A549 (cell line): ENCODE measurements around the gene CNTNAP2. TPM values are rescaled to one million over a fixed set of nuclear protein-coding genes. Genes with fewer than 3 reads are reported as not detected.

ENCODE experiments used
- ATAC-seq, 2 experiments: fragments of 200-7000 bp in 1 of 2; fragments of >200 bp in 1 of 2; cut with Nextera tagmentation in 1 of 2; cut with Tn5 transposase in 1 of 2; 3 replicates each; pipeline versions ENCODE4 v1.8.0 to v1.9.1; 2018 to 2020; ENCODE audit warnings: mild to moderate bottlenecking in 1 of 2, moderate library complexity in 1 of 2
- CTCF ChIA-PET: fragments of 300-600 bp; sonication (Branson Sonifier 250); formaldehyde crosslinking; extraction: SDS; loops from one replicate; lab custom pipeline; 2021; ENCODE audit warnings: antibody characterized with exemption, inconsistent platforms; lab: Yijun Ruan, JAX
- POLR2A ChIA-PET: fragments of 350-600 bp; formaldehyde crosslinking; extraction: SDS; loops from one replicate; lab custom pipeline; 2021; ENCODE audit warnings: antibody characterized with exemption, inconsistent platforms; lab: Yijun Ruan, JAX
- DNase-seq, 2 experiments: peaks; one replicate each; pipeline versions ENCODE4 v3.0.0 to v3.0.0-alpha.2; 2011 to 2016; ENCODE audit warnings: low read depth in 1 of 2, low spot score in 1 of 2
- FAIRE-seq: peaks from 2 replicates; lab custom pipeline; 2011; peaks lifted over from hg19 to GRCh38; lab: Jason Lieb, UNC
- H3K27ac ChIP-seq, 2 experiments: fragments of >200 bp; sonication (Bioruptor Twin); formaldehyde crosslinking; 3 replicates each; pipeline ENCODE4 v1.5.1; 2016 to 2017
- H3K4me1 ChIP-seq: fragments of >200 bp; sonication (Bioruptor Twin); formaldehyde crosslinking; 3 replicates; pipeline ENCODE4 v1.6.1; 2016
- H3K4me2 ChIP-seq: fragments of >200 bp; sonication (Bioruptor Twin); formaldehyde crosslinking; 3 replicates; pipeline ENCODE4 v1.6.1; 2016
- H3K4me3 ChIP-seq: fragments of >200 bp; sonication (Bioruptor Twin); formaldehyde crosslinking; 3 replicates; pipeline ENCODE4 v1.5.1; 2016
- H3K9me3 ChIP-seq: fragments of >200 bp; sonication (Bioruptor Twin); formaldehyde crosslinking; 3 replicates; pipeline ENCODE4 v1.6.1; 2016
- CHD4 ChIP-seq: fragments of 200-600 bp; sonication (generic); IDR thresholded peaks from 2 replicates; pipeline ENCODE4 v1.6.1; 2016; ENCODE audit warnings: antibody characterized with exemption, mild to moderate bottlenecking, borderline replicate concordance
- EHMT2 ChIP-seq: fragments of 200-600 bp; sonication (generic); IDR thresholded peaks from 2 replicates; pipeline ENCODE4 v1.6.1; 2016; ENCODE audit warnings: antibody characterized with exemption, low read depth, mild to moderate bottlenecking, moderate library complexity
- EP300 ChIP-seq, 2 experiments: fragments of >200 bp; sonication (Bioruptor Twin); formaldehyde crosslinking; IDR thresholded peaks; 2 replicates in 1 of 2; 3 replicates in 1 of 2; pipeline ENCODE4 v1.6.1; 2016 to 2017
- ESRRA ChIP-seq: fragments of 150-350 bp; IDR thresholded peaks from 2 replicates; pipeline ENCODE4 v1.6.1; 2014; ENCODE audit warnings: mild to moderate bottlenecking, low read length, borderline replicate concordance
- FOSL2 ChIP-seq, 2 experiments: fragments of 450-650 bp in 1 of 2; fragments of >200 bp in 1 of 2; sonication (Bioruptor Twin) in 1 of 2; formaldehyde crosslinking; IDR thresholded peaks; 2 replicates each; pipeline versions ENCODE4 v1.5.0 to v1.6.1; 2016 to 2020; ENCODE audit warnings: mild to moderate bottlenecking in 1 of 2, moderate library complexity in 1 of 2
- FOXS1 ChIP-seq: fragments of 250-450 bp; sonication (Bioruptor Pico); IDR thresholded peaks from 2 replicates; pipeline ENCODE4 v1.5.0; 2020; ENCODE audit warnings: mild to moderate bottlenecking, moderate library complexity
- HOXB13 ChIP-seq: fragments of 250-450 bp; sonication (Bioruptor Pico); IDR thresholded peaks from 2 replicates; pipeline ENCODE4 v1.5.0; 2020; ENCODE audit warnings: low read depth, mild to moderate bottlenecking, moderate library complexity
- HOXB5 ChIP-seq: fragments of 250-450 bp; sonication (Bioruptor Pico); IDR thresholded peaks from 2 replicates; pipeline ENCODE4 v1.5.0; 2020; ENCODE audit warnings: mild to moderate bottlenecking, moderate library complexity
- MAFK ChIP-seq: fragments of 450-650 bp; IDR thresholded peaks from 2 replicates; pipeline ENCODE4 v1.6.1; 2014; ENCODE audit not compliant: partially characterized antibody
- MAZ ChIP-seq: fragments of 150-350 bp; IDR thresholded peaks from 2 replicates; pipeline ENCODE4 v1.6.1; 2014; ENCODE audit warnings: antibody characterized with exemption, low read depth, low read length, borderline replicate concordance
- NR3C1 ChIP-seq: fragments of >200 bp; sonication (Bioruptor Twin); formaldehyde crosslinking; IDR thresholded peaks from 3 replicates; pipeline ENCODE4 v1.6.1; 2017
- POLR2A ChIP-seq: IDR thresholded peaks from 2 replicates; pipeline ENCODE4 v1.6.1; 2012; ENCODE audit warnings: mild to moderate bottlenecking, low read length
- RAD21 ChIP-seq, 2 experiments: fragments of >200 bp in 1 of 2; sonication (Bioruptor Twin) in 1 of 2; formaldehyde crosslinking in 1 of 2; IDR thresholded peaks in 1 of 2; conservative IDR thresholded peaks in 1 of 2; 2 replicates in 1 of 2; 3 replicates in 1 of 2; pipeline ENCODE4 v1.6.1; 2012 to 2018; ENCODE audit warnings: inconsistent platforms in 1 of 2
- RCOR1 ChIP-seq: fragments of 150-350 bp; IDR thresholded peaks from 2 replicates; pipeline ENCODE4 v1.6.1; 2014; ENCODE audit warnings: antibody characterized with exemption, low read length, low read depth
- RNF2 ChIP-seq: fragments of 200-600 bp; sonication (generic); IDR thresholded peaks from 2 replicates; pipeline ENCODE4 v1.6.1; 2016; ENCODE audit warnings: low read depth, mild to moderate bottlenecking, antibody characterized with exemption, moderate library complexity, borderline replicate concordance
- TFCP2L1 ChIP-seq: fragments of 250-450 bp; sonication (Bioruptor Pico); IDR thresholded peaks from 2 replicates; pipeline ENCODE4 v1.5.0; 2021; ENCODE audit warnings: mild to moderate bottlenecking
- ZSCAN20 ChIP-seq: fragments of 250-450 bp; sonication (Bioruptor Pico); IDR thresholded peaks from 2 replicates; pipeline ENCODE4 v1.8.0; 2022; ENCODE audit warnings: mild to moderate bottlenecking, moderate library complexity
- WGBS: methylation state at CpG from one replicate; pipeline ENCODE4 v1.1.6; 2017; ENCODE audit errors: missing lambda C conversion rate; 5-methylcytosine and 5-hydroxymethylcytosine counted together
- polyA plus RNA-seq, 4 experiments: library from polyadenylated mRNA; depleted of rRNA in 3 of 4; stranded (reverse); fragments of >200 nt; fragmentation: RNase III in 1 of 4; extraction: RNeasy Plus Mini Kit Qiagen cat#74134 plus additional on column Dnase treatment in 1 of 4; gene quantifications; 2 replicates in 3 of 4; 3 replicates in 1 of 4; pipeline ENCODE4 v1.2.3, GENCODE V29; 2011 to 2017
- TF ChIP-seq, protein P1 (sequence below): IDR thresholded peaks from 2 replicates; pipeline ENCODE4 v1.6.1; 2012
- TF ChIP-seq, protein P2 (sequence below): fragments of >200 bp; sonication (Bioruptor Twin); formaldehyde crosslinking; IDR thresholded peaks from 2 replicates; pipeline ENCODE4 v1.6.1; 2016
- TF ChIP-seq, protein P3 (sequence below): IDR thresholded peaks from 2 replicates; pipeline ENCODE4 v1.6.1; 2012; ENCODE audit warnings: low read depth, borderline replicate concordance
- TF ChIP-seq, protein P4 (sequence below): fragments of 450-650 bp; IDR thresholded peaks from 2 replicates; pipeline ENCODE4 v1.6.1; 2014; ENCODE audit warnings: antibody characterized with exemption
- TF ChIP-seq, protein P5 (sequence below): fragments of >200 bp; sonication (Bioruptor Twin); formaldehyde crosslinking; IDR thresholded peaks from 3 replicates; pipeline ENCODE4 v1.5.1; 2016

CNTNAP2 gene
- polyA plus RNA-seq, 2 of the 4 experiments (the other 2 are of a cell fraction): 0.05 to 0.13 TPM

DNA sequence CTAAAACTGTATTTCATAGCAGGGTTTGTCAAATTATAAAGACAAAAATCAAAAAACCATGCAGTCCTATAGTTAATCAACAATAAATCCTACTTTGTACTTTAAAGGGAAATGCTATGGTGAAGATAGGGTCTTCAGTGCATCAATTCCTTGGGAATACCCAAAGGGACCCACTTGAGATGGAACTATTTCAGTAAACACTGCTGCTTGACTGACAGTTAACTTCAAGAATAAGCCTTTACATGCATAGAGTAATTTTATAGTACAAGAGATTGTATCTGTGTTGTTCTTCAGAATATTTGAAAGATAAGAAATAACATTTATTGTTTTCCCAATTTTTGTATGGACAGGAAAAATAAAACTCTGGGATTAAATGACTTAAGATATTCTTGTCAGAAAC, 1179.6 kb downstream of the CNTNAP2 start (continued):
- TF ChIP-seq FOSL2 (IDR thresholded peaks at IDR 0.05) (no peak), FOSL2 (CRISPR knock-in tag; IDR thresholded peaks at IDR 0.05) (no peak), FOXS1 (no peak), ZSCAN20 (CRISPR knock-in tag) (no peak)
- TF ChIP-seq, protein P1, sequence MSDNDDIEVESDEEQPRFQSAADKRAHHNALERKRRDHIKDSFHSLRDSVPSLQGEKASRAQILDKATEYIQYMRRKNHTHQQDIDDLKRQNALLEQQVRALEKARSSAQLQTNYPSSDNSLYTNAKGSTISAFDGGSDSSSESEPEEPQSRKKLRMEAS: no peak
- TF ChIP-seq, all 56 proteins: peak for 0

DNA sequence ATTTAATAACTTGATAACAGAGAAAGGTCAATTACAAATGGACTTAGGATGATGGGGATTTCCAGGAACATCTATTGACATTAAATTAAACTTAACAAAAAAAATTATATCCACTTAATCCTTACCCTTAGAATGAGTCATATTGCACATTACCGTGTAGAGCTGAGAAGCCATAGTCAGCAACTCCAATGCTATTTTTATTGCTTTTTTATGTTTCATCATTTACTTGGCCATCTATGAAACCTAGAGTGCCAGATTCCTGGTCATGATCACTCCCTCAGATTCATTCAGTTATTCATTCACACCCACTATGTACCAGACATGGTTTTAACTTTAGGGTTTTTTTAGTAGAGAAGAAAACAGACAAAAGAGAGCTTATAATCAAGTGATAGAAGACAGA, 1180.4 kb downstream of the CNTNAP2 start:
- Histone ChIP-seq H3K4me2 (no peak overlapping the region), H3K27ac (no peak overlapping the region), H3K4me1 (no peaks in the 10 kb centered on the region), H3K9me3 (0 out of 3 replicates have a peak, but pooled peaks cover 3% of the 10 kb centered on the region), H3K4me3 (no peak overlapping the region)
- DNase-seq (no peak), FAIRE-seq (no peak), ATAC-seq (no peak)
- TF ChIP-seq CHD4 (no peak), POLR2A (no peak), HOXB5 (CRISPR knock-in tag) (no peak), EHMT2 (no peak), MAZ (no peak), FOSL2 (IDR thresholded peaks at IDR 0.05) (no peak), FOSL2 (CRISPR knock-in tag; IDR thresholded peaks at IDR 0.05) (no peak), RCOR1 (no peak), HOXB13 (CRISPR knock-in tag) (no peak), NR3C1 (no peak), ESRRA (no peak), TFCP2L1 (CRISPR knock-in tag) (no peak), MAFK (no peak), EP300 (IDR thresholded peaks at IDR 0.05) (no peak)
- TF ChIP-seq, protein P2, sequence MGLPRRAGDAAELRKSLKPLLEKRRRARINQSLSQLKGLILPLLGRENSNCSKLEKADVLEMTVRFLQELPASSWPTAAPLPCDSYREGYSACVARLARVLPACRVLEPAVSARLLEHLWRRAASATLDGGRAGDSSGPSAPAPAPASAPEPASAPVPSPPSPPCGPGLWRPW: no peak
- TF ChIP-seq, protein P3, sequence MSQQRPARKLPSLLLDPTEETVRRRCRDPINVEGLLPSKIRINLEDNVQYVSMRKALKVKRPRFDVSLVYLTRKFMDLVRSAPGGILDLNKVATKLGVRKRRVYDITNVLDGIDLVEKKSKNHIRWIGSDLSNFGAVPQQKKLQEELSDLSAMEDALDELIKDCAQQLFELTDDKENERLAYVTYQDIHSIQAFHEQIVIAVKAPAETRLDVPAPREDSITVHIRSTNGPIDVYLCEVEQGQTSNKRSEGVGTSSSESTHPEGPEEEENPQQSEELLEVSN: no peak
- TF ChIP-seq, protein P4, sequence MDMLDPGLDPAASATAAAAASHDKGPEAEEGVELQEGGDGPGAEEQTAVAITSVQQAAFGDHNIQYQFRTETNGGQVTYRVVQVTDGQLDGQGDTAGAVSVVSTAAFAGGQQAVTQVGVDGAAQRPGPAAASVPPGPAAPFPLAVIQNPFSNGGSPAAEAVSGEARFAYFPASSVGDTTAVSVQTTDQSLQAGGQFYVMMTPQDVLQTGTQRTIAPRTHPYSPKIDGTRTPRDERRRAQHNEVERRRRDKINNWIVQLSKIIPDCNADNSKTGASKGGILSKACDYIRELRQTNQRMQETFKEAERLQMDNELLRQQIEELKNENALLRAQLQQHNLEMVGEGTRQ: no peak
- TF ChIP-seq, protein P5, sequence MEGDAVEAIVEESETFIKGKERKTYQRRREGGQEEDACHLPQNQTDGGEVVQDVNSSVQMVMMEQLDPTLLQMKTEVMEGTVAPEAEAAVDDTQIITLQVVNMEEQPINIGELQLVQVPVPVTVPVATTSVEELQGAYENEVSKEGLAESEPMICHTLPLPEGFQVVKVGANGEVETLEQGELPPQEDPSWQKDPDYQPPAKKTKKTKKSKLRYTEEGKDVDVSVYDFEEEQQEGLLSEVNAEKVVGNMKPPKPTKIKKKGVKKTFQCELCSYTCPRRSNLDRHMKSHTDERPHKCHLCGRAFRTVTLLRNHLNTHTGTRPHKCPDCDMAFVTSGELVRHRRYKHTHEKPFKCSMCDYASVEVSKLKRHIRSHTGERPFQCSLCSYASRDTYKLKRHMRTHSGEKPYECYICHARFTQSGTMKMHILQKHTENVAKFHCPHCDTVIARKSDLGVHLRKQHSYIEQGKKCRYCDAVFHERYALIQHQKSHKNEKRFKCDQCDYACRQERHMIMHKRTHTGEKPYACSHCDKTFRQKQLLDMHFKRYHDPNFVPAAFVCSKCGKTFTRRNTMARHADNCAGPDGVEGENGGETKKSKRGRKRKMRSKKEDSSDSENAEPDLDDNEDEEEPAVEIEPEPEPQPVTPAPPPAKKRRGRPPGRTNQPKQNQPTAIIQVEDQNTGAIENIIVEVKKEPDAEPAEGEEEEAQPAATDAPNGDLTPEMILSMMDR: no peak
- POLR2A ChIA-PET: no interaction called here
- WGBS: 24% methylated on average over 1 of the region's 1 CpG
- CTCF ChIA-PET: no interaction called here

DNA sequence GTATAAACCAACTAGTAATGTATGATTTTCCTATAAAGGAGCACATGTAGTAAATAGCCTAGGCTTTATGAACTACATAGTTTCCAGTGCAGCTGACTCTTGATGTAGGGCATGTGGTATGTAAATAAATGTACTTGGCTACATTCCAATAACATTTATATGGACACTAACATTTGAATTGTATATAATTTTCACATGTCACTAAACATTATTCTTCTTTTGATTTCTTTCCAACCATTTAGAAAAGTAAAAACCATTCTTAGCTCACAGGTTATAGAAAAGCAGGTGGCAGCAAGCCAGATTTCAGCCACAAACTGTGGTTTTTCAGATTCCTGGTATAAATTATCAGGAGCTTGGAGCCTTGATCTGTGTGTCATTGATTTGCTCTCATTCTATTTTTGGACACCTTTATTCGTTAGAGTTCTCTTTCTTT, 1182.0 kb downstream of the CNTNAP2 start:
- DNase-seq (no peak), FAIRE-seq (no peak), ATAC-seq (no peak)
- ChIA-PET CTCF (no interaction called here), POLR2A (no interaction called here)
- Histone ChIP-seq H3K9me3 (0 out of 3 replicates have a peak, but pooled peaks cover 3% of the 10 kb centered on the region), H3K4me1 (no peaks in the 10 kb centered on the region), H3K4me2 (no peak overlapping the region), H3K27ac (no peak overlapping the region), H3K4me3 (no peak overlapping the region)
- no peak for TF ChIP-seq EP300 (IDR thresholded peaks at IDR 0.05)
- no peak for TF ChIP-seq RNF2
- no peak for TF ChIP-seq RAD21 (conservative IDR thresholded peaks at IDR 0.05 in 1 of 2, IDR thresholded peaks at IDR 0.05 in 1 of 2)
- WGBS: 5% methylated on average over 1 of the region's 1 CpG
